ENCODE data around the gene INPP5F. TPM values are rescaled to one million over a fixed set of nuclear protein-coding genes. Genes with fewer than 3 reads are reported as not detected.

The INPP5F gene
- polyA plus RNA-seq, 3 donors, result 5.1 to 9.6 (median 7.6) TPM

DNA sequence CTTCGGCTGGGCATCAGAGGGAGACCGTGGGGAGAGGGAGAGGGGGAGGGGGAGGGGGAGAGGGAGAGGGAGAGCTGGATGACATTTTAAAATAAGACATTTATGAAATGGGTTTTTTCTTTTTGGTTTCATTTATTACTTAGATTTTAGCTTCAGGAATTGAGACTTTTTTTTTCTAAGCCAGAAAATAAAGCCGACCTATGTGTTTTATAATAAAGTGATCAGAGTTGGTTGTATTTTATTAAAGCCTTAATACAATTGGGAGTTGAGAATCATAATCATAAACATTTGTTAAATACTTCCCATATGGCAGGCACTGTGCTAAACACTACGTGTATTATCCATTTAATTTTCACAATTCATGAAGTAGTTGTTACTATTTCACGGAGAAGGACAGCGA lies 70.2 kb downstream of the INPP5F start:
- no peak overlapping the region for H3K27ac ChIP-seq (ENCODE audit: low read depth, low read length)
- 94 to 99% (median 98%) methylated on average over 5 to 6 of the region's 6 CpGs for whole genome bisulfite sequencing, 3 donors

DNA sequence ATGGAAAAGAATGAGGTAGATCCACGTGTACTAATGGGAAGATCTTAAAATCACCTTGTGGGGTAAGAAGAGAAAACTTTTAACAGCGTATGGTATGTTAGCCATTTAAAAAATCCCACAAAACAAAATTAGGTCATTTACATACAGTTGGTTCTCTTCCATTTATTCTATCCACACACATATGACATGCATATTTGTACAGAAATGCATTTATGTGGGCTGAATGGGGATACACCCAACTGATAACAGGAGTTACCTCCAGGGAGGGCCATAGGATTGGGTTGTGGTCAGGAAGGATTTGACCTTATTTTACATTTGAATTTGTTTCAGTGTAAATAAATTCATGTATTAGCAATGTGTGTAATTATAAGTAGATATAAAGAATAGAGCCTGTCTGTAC lies 75.3 kb downstream of the INPP5F start:
- 93 to 100% (median 94%) methylated on average over 2 of the region's 2 CpGs for WGBS, 3 donors

DNA sequence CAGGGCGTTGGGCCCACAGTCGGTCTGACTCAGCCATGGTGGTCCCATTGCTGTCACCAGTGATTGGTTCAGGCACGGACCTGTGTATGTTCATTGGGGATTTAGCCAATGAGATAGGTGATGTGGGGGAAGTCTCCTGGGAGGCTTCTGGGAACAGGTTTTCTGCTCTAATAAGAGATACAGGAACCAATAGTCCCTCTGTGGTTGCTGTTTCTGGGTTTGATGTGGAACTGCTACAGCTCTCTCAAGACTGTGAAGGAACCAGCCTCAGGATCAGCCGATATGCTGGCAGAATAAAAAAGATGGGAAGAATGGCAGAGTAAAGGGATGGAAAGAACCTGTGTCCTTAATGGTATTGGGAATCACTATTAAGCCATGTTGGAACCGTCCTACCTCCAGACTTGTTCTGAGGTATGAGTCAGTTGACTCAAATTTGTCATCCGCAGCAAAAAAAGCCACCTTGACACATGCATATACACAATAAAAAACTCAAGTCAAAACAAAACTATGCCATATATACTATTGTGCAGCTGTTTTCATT lies 76.2 kb downstream of the INPP5F start:
- H3K27ac ChIP-seq (ENCODE audit: low read depth, low read length), result no peak overlapping the region
- 91 to 92% (median 91%) methylated on average over 6 of the region's 6 CpGs for WGBS, 3 donors

More for the DNA sequence above, 75.3 kb downstream of the INPP5F start:
- no peak overlapping the region for H3K27ac ChIP-seq (ENCODE audit: low read depth, low read length)

DNA sequence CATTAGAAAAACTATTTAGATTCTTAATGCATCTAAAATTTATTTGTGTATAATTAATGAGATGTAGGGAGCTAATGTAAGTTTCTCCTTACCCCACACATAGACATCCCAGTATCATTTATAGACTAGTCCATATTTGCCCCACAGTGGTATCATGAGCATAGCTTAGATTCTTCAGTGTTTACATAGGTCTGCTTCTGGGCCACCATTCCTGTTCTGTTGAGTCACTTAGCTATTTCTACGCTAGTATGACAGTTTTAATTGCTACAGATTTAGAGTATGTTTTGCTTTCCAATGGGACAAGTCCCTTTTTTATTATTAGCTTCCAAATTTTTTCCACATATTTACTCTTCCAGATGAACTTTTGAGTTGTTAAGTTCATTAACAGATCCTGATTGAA lies 77.4 kb downstream of the INPP5F start:
- 93 to 97% (median 94%) methylated on average over 1 of the region's 1 CpG for WGBS, 3 donors
- H3K27ac ChIP-seq (ENCODE audit: low read depth, low read length), result no peak overlapping the region

DNA sequence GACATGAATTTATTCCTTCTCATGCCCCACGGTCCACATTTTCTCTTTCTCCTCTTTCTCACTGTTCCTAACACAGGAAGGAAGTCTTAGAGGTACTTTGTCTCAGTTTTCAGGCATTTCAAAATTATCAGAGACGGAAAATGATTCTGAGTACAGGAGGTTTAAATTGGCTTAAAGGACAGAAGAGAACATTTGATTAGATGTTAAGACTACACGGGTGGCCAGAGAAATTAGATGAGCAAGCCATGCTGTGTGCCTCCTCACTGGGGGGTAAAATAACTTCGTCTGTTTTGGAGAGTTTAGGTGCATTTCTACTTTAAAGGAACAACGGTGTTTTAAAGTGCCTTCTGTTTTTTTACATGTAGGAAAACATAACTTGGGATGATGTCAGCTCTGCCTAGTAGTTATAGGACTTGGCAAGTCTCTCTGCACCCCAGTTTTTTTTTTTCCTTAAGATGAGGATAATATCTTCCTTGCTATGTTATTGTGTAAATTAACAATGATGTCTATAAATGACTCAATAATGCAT lies 79.9 kb downstream of the INPP5F start:
- H3K27ac ChIP-seq (ENCODE audit: low read depth, low read length), result no peak overlapping the region

DNA sequence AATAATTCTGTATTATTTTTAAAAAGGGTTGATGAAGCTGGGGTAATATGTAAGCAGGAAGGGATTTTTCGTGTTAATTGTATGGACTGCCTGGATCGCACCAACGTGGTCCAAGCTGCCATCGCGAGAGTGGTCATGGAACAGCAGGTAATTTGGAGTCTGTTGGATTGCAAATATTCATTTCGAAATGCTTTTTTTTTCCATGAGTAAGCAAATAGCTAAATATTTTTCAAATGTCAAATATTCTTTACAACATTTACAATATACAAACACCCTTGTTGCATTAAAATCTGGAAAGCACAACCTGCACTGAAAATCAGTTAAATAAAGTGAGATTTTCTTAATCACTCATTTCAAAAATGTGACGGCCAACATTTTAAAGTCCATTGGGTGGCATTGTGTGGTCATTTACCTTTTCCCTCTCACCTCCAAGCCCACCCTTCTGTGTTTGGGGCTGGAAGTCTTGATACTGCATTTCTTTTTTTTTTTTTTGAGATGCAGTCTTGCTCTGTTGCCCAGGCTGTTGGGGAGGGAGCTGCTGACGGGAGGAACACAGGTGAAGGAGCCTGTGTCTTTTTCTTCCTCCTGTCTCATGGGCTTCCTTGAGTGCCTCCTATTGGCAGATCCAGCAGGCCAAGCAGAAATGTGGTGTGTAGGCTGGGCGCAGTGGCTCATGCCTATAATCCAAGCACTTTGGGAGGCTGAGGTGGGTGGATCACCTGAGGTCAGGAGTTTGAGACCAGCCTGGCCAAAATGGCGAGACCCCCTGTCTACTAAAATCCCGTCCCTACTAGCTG lies 80.7 kb downstream of the INPP5F start:
- 97 to 98% (median 97%) methylated on average over 11 of the region's 11 CpGs for WGBS, 3 donors
- H3K27ac ChIP-seq (ENCODE audit: low read depth, low read length), result no peak overlapping the region

More for the DNA sequence above, 79.9 kb downstream of the INPP5F start:
- WGBS, 3 donors, result 65 to 74% (median 70%) methylated on average over 5 of the region's 5 CpGs

DNA sequence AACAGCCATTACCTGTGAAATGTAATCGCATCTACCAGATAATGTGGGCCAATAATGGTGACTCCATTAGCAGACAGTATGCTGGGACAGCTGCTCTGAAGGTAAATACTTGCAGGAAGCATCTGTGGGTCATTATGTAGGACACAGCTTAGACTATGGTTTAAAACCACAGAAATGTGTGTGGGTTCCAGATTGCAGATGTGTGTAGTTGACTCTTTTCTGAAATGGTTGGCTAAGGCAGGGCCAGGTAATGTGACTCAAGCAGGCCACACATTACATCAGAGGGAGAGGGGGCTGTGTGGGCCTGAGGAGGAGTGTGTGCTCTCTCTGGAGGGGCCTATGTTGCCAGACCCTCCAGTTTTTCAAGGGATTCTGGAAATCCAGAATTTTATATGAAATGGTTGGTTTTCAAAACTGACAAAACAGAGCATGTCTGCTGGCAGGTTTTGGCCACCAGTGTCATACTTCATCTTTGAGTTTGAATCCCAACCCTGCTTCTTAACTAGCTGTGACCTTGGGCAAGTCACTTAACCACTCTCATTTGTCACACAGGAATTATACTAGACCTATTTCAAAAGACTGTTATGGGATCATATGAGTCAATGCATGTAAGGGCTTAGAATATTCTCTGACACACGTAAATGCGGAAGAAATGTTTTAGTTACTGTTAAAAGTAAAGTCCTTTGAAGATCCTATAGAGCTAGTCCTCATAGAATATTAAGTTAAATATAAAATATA lies 82.3 kb downstream of the INPP5F start:
- 88 to 97% (median 90%) methylated on average over 3 of the region's 3 CpGs for WGBS, 3 donors
- no peak overlapping the region for H3K27ac ChIP-seq (ENCODE audit: low read depth, low read length)

DNA sequence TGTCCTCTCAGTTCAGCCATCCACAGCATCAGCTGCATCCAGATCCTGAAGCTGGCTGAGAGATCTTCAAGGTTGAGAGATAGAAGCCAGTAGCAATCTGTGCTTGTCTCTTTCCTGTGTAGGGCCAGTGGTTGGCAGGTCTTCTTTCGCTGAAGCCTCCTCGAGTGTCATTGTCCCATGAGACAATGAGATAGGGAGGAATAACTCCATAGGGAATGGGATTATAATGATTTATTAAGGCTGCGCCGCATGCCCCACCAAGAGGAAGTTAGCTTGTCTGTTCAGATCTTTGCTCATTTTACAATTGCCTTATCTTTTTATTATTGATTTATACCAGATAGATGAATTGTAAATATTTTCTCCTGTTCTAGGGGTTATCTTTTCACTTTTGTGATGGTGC lies 85.3 kb downstream of the INPP5F start:
- WGBS, 3 donors, result 82 to 90% (median 89%) methylated on average over 4 of the region's 4 CpGs
- H3K27ac ChIP-seq (ENCODE audit: low read depth, low read length), result no peak overlapping the region

DNA sequence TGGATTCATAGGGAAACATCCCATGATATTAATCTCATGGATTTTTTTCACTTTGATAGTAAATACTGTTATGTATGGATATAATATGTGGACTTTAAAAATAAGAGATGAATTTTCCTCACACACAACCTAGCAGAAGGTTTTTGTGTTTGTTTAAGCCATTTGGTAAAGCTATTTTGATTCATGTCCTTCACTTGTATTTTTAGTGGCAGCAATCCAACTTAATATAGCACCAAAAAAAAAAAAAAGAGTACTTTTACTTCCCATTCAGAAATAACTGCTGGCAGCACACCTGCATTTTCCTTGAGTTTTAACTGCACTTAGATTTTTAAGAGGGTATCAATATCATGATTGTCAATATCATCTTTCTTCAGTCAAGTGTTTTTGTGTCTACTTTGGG lies 86.8 kb downstream of the INPP5F start:
- H3K27ac ChIP-seq (ENCODE audit: low read depth, low read length), result no peak overlapping the region

DNA sequence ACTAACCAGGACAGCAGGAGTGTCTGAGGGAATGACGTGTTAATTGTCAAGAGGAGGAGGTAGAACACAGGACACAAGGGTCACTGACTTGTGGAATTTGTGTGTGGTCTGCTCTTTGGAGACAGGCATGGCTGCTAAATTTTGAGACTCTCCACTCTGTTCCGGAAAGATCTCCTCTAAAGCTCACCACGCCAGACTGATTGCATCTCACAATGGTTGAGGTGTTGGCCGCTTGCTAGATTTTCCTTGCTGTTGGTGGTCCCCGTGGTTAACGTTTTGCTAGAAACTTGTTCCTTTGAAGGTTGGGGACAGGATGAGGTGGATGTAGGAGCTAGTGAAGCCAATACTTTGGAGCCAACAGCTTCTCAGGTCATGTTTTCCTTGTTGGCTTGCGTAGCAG lies 89.8 kb downstream of the INPP5F start:
- H3K27ac ChIP-seq (ENCODE audit: low read depth, low read length), result no peak overlapping the region
- WGBS, 3 donors, result 95 to 98% (median 96%) methylated on average over 7 of the region's 7 CpGs

DNA sequence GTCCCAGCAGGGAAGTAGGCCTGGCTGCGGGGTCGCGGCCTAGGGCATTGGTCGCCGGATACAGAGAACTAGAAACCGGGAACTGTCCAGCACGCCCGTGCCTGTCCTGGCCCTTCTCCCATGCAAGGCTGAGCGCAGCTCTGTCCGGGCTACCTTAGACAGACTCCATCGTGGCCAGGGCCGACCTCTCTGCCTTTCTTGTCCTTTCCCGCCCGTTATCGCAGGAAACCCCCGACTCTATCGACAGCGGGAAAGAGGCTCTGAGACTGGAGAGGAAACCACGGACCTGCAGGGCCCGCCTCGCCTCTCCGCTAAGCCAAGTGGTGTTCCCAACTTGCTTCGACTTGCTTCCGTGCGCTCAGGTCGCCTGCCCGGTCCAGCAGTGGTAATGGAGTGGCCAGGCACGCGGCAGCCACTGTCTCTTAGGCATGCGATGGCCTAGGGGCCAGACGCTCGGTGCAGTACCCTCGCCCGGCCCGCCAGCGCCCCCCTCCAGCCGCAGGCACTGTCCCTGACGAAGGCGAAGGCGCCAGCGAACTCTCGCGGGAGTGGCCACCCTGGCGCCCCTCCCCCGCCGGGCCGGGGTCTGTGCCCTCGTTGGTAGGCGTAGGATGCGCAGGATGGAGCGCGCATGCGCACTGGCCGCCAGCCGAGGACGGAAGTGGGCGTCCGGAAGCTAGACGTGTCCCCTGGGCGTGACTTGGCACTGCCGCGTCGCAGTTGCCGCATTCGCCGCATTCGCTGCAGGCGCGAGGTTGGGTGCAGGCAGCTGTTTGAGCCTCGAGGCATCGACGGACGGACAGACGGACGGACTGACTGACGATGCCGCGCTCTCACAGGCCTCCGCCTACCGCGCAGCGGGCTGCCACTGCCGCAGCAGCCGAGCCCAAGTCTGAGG lies 92.4 kb downstream of the INPP5F start:
- no peak overlapping the region for H3K27ac ChIP-seq (ENCODE audit: low read depth, low read length)
- 61 to 74% (median 71%) methylated on average over 84 of the region's 84 CpGs for WGBS, 3 donors

DNA sequence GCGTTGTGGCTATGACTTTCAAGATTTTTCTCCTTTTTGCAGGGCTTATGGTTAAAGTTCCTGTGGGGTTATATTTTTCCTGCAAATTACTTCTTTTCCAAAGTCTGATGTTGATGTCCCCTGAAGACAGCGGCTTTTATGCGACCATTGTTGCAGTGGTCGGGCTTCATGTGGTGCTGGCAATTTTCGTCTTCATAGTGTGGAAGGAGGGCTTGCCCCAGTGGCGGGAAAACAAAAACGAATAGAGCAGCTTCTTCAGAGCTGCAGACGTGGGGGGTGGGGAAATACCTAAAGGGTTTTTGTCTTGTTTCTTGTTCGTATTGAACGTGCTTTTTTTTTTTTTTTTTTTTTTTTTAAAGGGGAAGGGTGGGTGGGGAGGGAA lies 93.0 kb downstream of the INPP5F start:
- no peak overlapping the region for H3K27ac ChIP-seq (ENCODE audit: low read depth, low read length)
- 56 to 68% (median 63%) methylated on average over 10 of the region's 10 CpGs for WGBS, 3 donors

DNA sequence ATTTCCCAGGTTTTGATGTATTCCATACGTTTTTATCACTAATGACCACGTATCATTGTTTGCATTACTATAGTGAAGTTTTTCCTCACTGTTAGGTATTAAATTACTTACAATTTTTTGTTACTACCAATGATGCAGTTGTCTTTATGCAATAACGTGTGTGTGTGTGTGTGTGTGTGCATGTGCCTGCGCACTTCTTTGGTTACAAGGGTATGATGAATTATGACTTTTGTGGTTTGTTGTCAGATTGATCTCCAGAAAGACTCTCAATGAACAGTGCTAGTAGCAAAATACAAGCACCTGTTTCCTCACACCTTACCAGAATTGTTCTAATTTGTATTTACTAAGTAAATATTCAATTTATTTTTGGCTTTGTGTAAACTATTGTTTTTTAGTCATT lies 95.3 kb downstream of the INPP5F start:
- WGBS, 3 donors, result 51 to 71% (median 61%) methylated on average over 4 of the region's 4 CpGs
- H3K27ac ChIP-seq (ENCODE audit: low read depth, low read length), result no peak overlapping the region

DNA sequence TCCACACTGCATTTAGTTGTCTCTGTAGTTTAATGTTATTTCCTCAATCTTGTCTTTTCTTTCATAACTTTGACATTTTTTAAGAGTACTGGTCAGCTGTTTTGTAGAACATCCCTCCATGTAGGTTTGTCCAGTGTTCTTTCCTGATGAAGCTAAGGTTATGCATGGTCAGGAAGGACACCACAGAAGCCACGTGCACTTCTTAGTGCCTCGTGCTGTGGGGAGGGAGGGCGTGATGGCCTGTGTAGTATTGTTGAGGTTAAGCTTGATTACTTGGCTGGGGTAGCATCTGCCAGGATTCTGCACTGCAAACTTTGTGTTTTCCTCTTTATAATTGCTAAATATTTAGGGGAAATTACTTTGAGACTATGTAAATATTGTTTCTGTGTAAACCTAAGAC lies 98.4 kb downstream of the INPP5F start:
- 83 to 91% (median 89%) methylated on average over 3 of the region's 3 CpGs for WGBS, 3 donors
- H3K27ac ChIP-seq (ENCODE audit: low read depth, low read length), result no peak overlapping the region

DNA sequence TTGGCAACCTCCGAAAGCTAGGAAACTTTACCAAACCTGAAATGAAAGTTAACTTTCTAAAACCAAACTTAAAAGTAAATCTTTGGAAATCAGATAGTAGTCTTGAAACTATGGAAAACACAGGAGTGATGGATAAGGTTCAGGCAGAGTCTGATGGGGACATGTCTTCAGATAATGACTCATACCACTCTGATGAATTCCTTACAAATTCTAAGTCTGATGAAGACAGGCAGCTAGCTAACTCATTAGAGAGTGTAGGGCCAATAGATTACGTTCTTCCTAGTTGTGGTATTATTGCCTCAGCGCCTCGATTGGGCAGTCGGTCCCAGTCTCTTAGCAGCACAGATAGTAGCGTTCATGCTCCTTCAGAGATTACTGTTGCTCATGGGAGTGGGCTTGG lies 100.9 kb downstream of the INPP5F start:
- 94 to 95% (median 94%) methylated on average over 6 of the region's 6 CpGs for WGBS, 3 donors
- H3K27ac ChIP-seq (ENCODE audit: low read depth, low read length), result no peak overlapping the region

DNA sequence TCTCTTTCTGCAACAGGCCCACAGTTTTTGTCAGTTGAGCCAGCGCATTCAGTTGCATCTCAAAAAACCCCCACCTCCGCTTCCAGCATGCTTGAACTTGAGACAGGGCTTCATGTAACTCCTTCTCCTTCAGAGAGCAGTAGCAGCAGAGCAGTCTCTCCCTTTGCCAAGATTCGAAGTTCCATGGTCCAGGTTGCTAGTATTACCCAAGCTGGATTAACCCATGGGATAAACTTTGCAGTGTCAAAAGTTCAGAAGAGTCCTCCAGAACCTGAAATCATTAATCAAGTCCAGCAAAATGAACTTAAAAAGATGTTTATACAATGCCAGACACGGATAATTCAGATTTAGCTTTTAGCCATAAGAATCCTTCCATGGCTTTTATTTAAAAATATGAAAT lies 101.6 kb downstream of the INPP5F start:
- no peak overlapping the region for H3K27ac ChIP-seq (ENCODE audit: low read depth, low read length)
- WGBS, 3 donors, result 82 to 86% (median 83%) methylated on average over 4 of the region's 4 CpGs

DNA sequence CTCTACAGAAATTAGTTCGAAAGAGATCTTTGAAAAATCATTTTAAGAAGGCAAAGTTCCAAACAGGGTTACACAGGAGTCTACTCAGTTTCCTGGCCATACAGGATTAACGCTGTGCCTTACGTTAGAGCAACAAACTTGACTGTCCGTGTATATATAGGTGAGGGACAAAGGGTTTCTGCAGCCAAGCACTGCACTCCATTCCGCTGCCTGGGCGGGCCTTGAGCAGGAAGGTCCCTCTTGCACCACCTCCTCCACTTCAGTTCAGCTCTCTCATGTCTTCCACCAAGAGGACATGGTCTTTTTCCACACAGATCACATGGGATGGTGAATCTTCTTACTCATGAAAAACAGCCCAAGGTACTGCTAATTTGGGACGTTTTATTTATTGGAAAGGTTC lies 103.6 kb downstream of the INPP5F start:
- WGBS, 3 donors, result 88 to 92% (median 91%) methylated on average over 7 of the region's 7 CpGs
- H3K27ac ChIP-seq (ENCODE audit: low read depth, low read length), result no peak overlapping the region

DNA sequence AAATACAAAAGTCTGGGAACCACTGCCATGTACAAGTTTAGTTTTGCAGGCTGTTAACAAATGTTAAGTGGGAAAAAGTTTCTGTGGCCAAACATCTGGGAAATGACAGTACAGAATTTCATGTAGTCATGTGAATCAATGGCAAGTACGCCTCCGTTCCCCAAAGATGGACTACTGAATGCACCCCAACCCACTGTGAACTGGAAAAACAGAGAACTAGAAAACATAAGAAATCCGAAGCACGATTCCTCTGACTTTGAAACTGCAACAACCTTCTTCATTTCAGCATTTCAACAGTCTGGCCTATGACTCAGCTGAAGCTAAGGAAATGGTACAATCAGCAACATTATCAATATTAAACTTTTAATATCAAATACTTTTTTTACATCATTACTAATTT lies 105.0 kb downstream of the INPP5F start:
- WGBS, 3 donors, result 81 to 91% (median 84%) methylated on average over 4 of the region's 4 CpGs
- no peak overlapping the region for H3K27ac ChIP-seq (ENCODE audit: low read depth, low read length)

Data from adipose tissue (tissue), 3 donors.